GM12874 (cell line): ENCODE data around the gene CMSS1.

Experiments
- CTCF ChIP-seq: IDR thresholded peaks from 2 replicates; pipeline ENCODE4 v1.5.1; 2011; ENCODE audit warnings: low read depth, mild to moderate bottlenecking, control low read depth, low read length, moderate library complexity; ENCODE audit not compliant: insufficient read depth

The CMSS1 gene

GRCh38 chr3:100073049-100073713 lies 255.5 kb downstream of the CMSS1 start:
- TF ChIP-seq CTCF, result no peak

GRCh38 chr3:100073714-100074307 lies 256.1 kb downstream of the CMSS1 start:
- no peak for TF ChIP-seq CTCF

- TF ChIP-seq CTCF, result no peak
These were observed 257.5 kb downstream of the CMSS1 start for GRCh38 chr3:100075196-100075595.

GRCh38 chr3:100075851-100076730 lies 258.4 kb downstream of the CMSS1 start:
- no peak for TF ChIP-seq CTCF

- no peak for TF ChIP-seq CTCF
These were observed 259.3 kb downstream of the CMSS1 start for GRCh38 chr3:100076731-100077529.

- TF ChIP-seq CTCF, result no peak
These were observed 261.7 kb downstream of the CMSS1 start for GRCh38 chr3:100079328-100079727.

- no peak for TF ChIP-seq CTCF
These were observed 262.9 kb downstream of the CMSS1 start for GRCh38 chr3:100080573-100080972.
